Thyroid gland (tissue), 4 donors: ENCODE results near the gene DTNB. TPM values are rescaled to one million over a fixed set of nuclear protein-coding genes. Genes with fewer than 3 reads are reported as not detected.

ENCODE experiments used
- DNase-seq, 2 donors: peaks; one replicate each; pipeline ENCODE4 v3.0.0-alpha.2; 2019
- H3K27ac ChIP-seq, 3 donors: fragments of 200-600 bp; sonication (generic); 1 replicate in 2 of 3; 2 replicates in 1 of 3; pipeline ENCODE4 v1.5.1; 2016 to 2019; ENCODE audit warnings: mild to moderate bottlenecking in 1 of 3, moderate library complexity in 1 of 3
- H3K27me3 ChIP-seq: fragments of 200-600 bp; sonication (generic); one replicate; pipeline ENCODE4 v1.5.1; 2019
- H3K36me3 ChIP-seq, 2 donors: fragments of 200-600 bp; sonication (generic); one replicate each; pipeline ENCODE4 v1.5.1; 2016 to 2019
- H3K4me1 ChIP-seq, 2 donors: fragments of 200-600 bp; sonication (generic); one replicate each; pipeline ENCODE4 v1.5.1; 2017 to 2019
- H3K4me3 ChIP-seq, 3 donors: fragments of 200-600 bp; sonication (generic); replicated peaks in 1 of 3; 1 replicate in 2 of 3; 2 replicates in 1 of 3; pipeline ENCODE4 v1.5.1; 2016; ENCODE audit warnings: mild to moderate bottlenecking in 1 of 3
- H3K9me3 ChIP-seq: fragments of 200-600 bp; sonication (generic); one replicate; pipeline ENCODE4 v1.5.1; 2017
- POLR2A ChIP-seq, 2 donors: fragments of 450-650 bp; IDR thresholded peaks; one replicate each; pipeline ENCODE4 v1.6.1; 2017; ENCODE audit warnings: antibody characterized with exemption in 2 of 2, mild to moderate bottlenecking in 2 of 2, moderate library complexity in 1 of 2
- WGBS, 2 donors: methylation state at CpG; one replicate each; pipeline ENCODE4 v1.1.5; 2017; 5-methylcytosine and 5-hydroxymethylcytosine counted together
- intact Hi-C: fragments of 100-400 bp; cut with DNase I; formaldehyde crosslinking; loops from one replicate; pipeline ENCODE4 v1.15.1; 2023
- total RNA-seq, 4 donors: library from RNA; depleted of rRNA; stranded (reverse); fragments of >200 nt; gene quantifications; one replicate each; pipeline ENCODE4 v1.2.3, GENCODE V29; 2016
- TF ChIP-seq, protein P1 (sequence below), 6 experiments: fragments of 200-600 bp in 3 of 6; fragments of 450-650 bp in 3 of 6; sonication (generic) in 3 of 6; IDR thresholded peaks; one replicate each; pipeline ENCODE4 v1.5.1; 2016 to 2019; ENCODE audit warnings: antibody characterized with exemption in 6 of 6, mild to moderate bottlenecking in 2 of 6, inconsistent platforms in 1 of 6, moderate library complexity in 1 of 6

Gene DTNB
- total RNA-seq, 4 donors from 2014 or later, result 38.9 to 75.2 (median 55.5) TPM

GRCh38 chr2:25523060-25523459 lies 150.3 kb downstream of the DTNB start:
- Histone ChIP-seq H3K4me3 (no peak overlapping the region), H3K27me3 (no peaks in the 10 kb centered on the region), H3K36me3 (no peaks in the 10 kb centered on the region), H3K4me1 (peaks cover 0 to 6% of the 10 kb centered on the region in 2 donors), H3K27ac (no peak overlapping the region), H3K9me3 (no peaks in the 10 kb centered on the region)
- no peak for DNase-seq
- TF ChIP-seq POLR2A (IDR thresholded peaks at IDR 0.05), result no peak
- TF ChIP-seq, protein P1, sequence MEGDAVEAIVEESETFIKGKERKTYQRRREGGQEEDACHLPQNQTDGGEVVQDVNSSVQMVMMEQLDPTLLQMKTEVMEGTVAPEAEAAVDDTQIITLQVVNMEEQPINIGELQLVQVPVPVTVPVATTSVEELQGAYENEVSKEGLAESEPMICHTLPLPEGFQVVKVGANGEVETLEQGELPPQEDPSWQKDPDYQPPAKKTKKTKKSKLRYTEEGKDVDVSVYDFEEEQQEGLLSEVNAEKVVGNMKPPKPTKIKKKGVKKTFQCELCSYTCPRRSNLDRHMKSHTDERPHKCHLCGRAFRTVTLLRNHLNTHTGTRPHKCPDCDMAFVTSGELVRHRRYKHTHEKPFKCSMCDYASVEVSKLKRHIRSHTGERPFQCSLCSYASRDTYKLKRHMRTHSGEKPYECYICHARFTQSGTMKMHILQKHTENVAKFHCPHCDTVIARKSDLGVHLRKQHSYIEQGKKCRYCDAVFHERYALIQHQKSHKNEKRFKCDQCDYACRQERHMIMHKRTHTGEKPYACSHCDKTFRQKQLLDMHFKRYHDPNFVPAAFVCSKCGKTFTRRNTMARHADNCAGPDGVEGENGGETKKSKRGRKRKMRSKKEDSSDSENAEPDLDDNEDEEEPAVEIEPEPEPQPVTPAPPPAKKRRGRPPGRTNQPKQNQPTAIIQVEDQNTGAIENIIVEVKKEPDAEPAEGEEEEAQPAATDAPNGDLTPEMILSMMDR (IDR thresholded peaks at IDR 0.05), result no peak
- 88 to 93% methylated on average over 4 of the region's 4 CpGs for WGBS, 2 donors
- intact Hi-C loops, result loop anchor here (10.0 kb wide), 2 partner anchors 148 to 178 kb away; partner anchors contain the start of gene DNMT3A

GRCh38 chr2:25521665-25522387 lies 151.6 kb downstream of the DTNB start:
- no peak for TF ChIP-seq POLR2A (IDR thresholded peaks at IDR 0.05)
- TF ChIP-seq, protein P1 (IDR thresholded peaks at IDR 0.05), result peak; percentile 65 to 95 (median 86)
- intact Hi-C loops, result loop anchor here (10.0 kb wide), 2 partner anchors 147 to 177 kb away; partner anchors contain the start of gene DNMT3A
- 50 to 53% methylated on average over 10 of the region's 10 CpGs for WGBS, 2 donors
- Histone ChIP-seq H3K27me3 (no peaks in the 10 kb centered on the region), H3K27ac (no peak overlapping the region), H3K4me3 (no peak overlapping the region), H3K4me1 (peaks cover 7 to 8% of the 10 kb centered on the region in 2 donors), H3K9me3 (no peaks in the 10 kb centered on the region), H3K36me3 (no peaks in the 10 kb centered on the region)
- DNase-seq, result no peak

DNA sequence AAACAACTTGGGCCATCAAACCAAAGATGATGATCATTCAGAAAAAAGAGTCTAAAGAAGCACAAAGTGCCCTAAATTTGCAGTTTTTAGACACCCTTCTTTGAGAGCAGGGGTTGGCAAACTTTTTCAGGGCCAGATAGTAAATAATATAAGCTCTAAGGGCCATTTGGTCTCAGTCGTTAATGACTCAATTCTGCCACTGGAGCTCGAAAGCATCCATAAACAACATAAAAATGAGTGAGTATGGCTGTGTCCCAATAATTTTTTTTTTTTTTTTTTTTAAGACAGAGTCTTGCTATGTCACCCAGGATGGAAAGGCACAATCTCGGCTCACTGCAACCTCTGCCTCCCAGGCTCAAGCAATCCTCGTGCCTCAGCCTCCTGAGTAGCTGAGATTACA lies 152.3 kb downstream of the DTNB start:
- Histone ChIP-seq H3K36me3 (no peaks in the 10 kb centered on the region), H3K27me3 (no peaks in the 10 kb centered on the region), H3K9me3 (no peaks in the 10 kb centered on the region), H3K4me3 (no peak overlapping the region), H3K27ac (no peak overlapping the region), H3K4me1 (peaks cover 9 to 11% of the 10 kb centered on the region in 2 donors)
- no peak for DNase-seq
- intact Hi-C loops, result loop anchor here (10.0 kb wide), 2 partner anchors 146 to 176 kb away; partner anchors contain the start of gene DNMT3A
- 80 to 85% methylated on average over 4 of the region's 4 CpGs for WGBS, 2 donors
- TF ChIP-seq, protein P1 (IDR thresholded peaks at IDR 0.05), result no peak
- no peak for TF ChIP-seq POLR2A (IDR thresholded peaks at IDR 0.05)

GRCh38 chr2:25517701-25518100 lies 155.7 kb downstream of the DTNB start:
- H3K4me3 ChIP-seq, result no peak overlapping the region
- H3K36me3 ChIP-seq, result no peaks in the 10 kb centered on the region
- TF ChIP-seq, protein P1 (IDR thresholded peaks at IDR 0.05), result no peak
- TF ChIP-seq POLR2A (IDR thresholded peaks at IDR 0.05), result no peak
- peaks cover 15 to 17% of the 10 kb centered on the region in 2 donors for H3K4me1 ChIP-seq
- H3K9me3 ChIP-seq, result no peaks in the 10 kb centered on the region
- intact Hi-C loops, result no loop called here
- H3K27me3 ChIP-seq, result no peaks in the 10 kb centered on the region
- no peak for DNase-seq
- H3K27ac ChIP-seq, result no peak overlapping the region
- 70 to 71% methylated on average over 4 of the region's 4 CpGs for WGBS, 2 donors

GRCh38 chr2:25514043-25514637 lies 159.2 kb downstream of the DTNB start:
- no peaks in the 10 kb centered on the region for H3K36me3 ChIP-seq
- no peaks in the 10 kb centered on the region for H3K9me3 ChIP-seq
- no peak for TF ChIP-seq POLR2A (IDR thresholded peaks at IDR 0.05)
- TF ChIP-seq, protein P1 (IDR thresholded peaks at IDR 0.05), result no peak
- H3K27ac ChIP-seq, result no peak overlapping the region
- H3K4me3 ChIP-seq, result no peak overlapping the region
- H3K4me1 ChIP-seq, result peaks cover 8 to 20% of the 10 kb centered on the region in 2 donors
- DNase-seq, result peak in 1 of 2 donors; percentile 17
- 84% methylated on average over 3 of the region's 3 CpGs for WGBS, 2 donors
- no peaks in the 10 kb centered on the region for H3K27me3 ChIP-seq
- intact Hi-C loops, result no loop called here
